GM12864 (cell line): ENCODE measurements around the gene UMAD1.

Experiments
- DNase-seq: peaks from one replicate; pipeline ENCODE4 v3.0.0-alpha.2; 2011; ENCODE audit warnings: low read depth
- H3K4me3 ChIP-seq: 2 replicates; pipeline ENCODE4 v1.5.1; 2011; ENCODE audit warnings: mild to moderate bottlenecking, low read depth, low read length, control low read depth
- CTCF ChIP-seq: IDR thresholded peaks from 2 replicates; pipeline ENCODE4 v1.5.1; 2011; ENCODE audit warnings: low read depth, mild to moderate bottlenecking, moderate library complexity, low read length, control low read depth, inconsistent platforms; ENCODE audit errors: missing control alignments

Gene UMAD1

GRCh38 chr7:7614018-7614741, 26.4 kb upstream of the UMAD1 start:
- no peak for TF ChIP-seq CTCF
- no peak for DNase-seq
- H3K4me3 ChIP-seq = no peak overlapping the region

- DNase-seq = no peak
- no peak for TF ChIP-seq CTCF
- no peak overlapping the region for H3K4me3 ChIP-seq
Measured at GRCh38 chr7:7617550-7617949, 23.0 kb upstream of the UMAD1 start.

- H3K4me3 ChIP-seq = no peak overlapping the region
- no peak for DNase-seq
- no peak for TF ChIP-seq CTCF
Measured at GRCh38 chr7:7618410-7618809, 22.1 kb upstream of the UMAD1 start.

- TF ChIP-seq CTCF = no peak
- no peak overlapping the region for H3K4me3 ChIP-seq
- no peak for DNase-seq
Measured at GRCh38 chr7:7620236-7620635, 20.3 kb upstream of the UMAD1 start.

GRCh38 chr7:7620644-7621210, 19.8 kb upstream of the UMAD1 start:
- no peak overlapping the region for H3K4me3 ChIP-seq

GRCh38 chr7:7628476-7628875, 12.1 kb upstream of the UMAD1 start:
- no peak for TF ChIP-seq CTCF
- DNase-seq = no peak

More at GRCh38 chr7:7620644-7621210, 19.8 kb upstream of the UMAD1 start:
- DNase-seq = no peak
- no peak for TF ChIP-seq CTCF

GRCh38 chr7:7630626-7631329, 9.8 kb upstream of the UMAD1 start:
- no peak for TF ChIP-seq CTCF
- no peak for DNase-seq
- H3K4me3 ChIP-seq = no peak overlapping the region

More at GRCh38 chr7:7628476-7628875, 12.1 kb upstream of the UMAD1 start:
- H3K4me3 ChIP-seq = no peak overlapping the region
